ENCODE data around the gene PLEKHS1. TPM values are rescaled to one million over a fixed set of nuclear protein-coding genes. Genes with fewer than 3 reads are reported as not detected.

Gene PLEKHS1
- total RNA-seq, 4 donors from 2014 or later, result 0.12 to 1.1 TPM; not detected in 2

DNA sequence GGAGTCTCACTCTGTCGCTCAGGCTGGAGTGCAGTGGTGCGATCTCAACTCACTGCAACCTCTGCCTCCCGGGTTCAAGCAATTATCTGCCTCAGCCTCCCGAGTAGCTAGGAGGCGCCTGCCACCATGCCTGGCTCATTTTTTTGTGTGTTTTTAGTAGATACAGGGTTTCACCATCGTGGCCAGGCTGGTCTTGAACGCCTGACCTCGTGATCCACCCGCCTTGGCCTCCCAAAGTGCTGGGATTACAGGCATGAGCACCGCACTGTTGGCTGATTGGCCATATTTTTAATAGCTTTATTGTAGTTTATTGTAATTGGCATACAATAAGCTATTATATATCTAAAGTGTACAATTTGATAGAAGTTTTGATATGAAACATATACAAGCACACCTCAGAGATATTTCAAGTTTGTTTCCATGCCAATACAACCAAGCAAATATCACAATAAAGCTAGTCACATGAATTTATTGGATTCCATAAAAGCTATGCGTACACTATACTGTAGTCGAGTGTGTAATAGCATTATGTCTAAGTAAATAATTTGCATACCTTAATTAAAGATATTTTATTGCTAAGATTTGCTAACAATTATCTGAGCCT, 5.6 kb downstream of the PLEKHS1 start:
- H3K36me3 ChIP-seq, result no peaks in the 10 kb centered on the region
- 95% methylated on average over 7 of the region's 12 CpGs for WGBS, 2 donors (ENCODE audit: low coverage in 1 of 2)
- ATAC-seq, result no peak
- no peaks in the 10 kb centered on the region for H3K27me3 ChIP-seq
- no peak overlapping the region for H3K27ac ChIP-seq
- TF ChIP-seq POLR2AphosphoS5 (IDR thresholded peaks at IDR 0.05) (no peak), EP300 (IDR thresholded peaks at IDR 0.05) (no peak), POLR2A (IDR thresholded peaks at IDR 0.05) (no peak)
- TF ChIP-seq, protein P1, sequence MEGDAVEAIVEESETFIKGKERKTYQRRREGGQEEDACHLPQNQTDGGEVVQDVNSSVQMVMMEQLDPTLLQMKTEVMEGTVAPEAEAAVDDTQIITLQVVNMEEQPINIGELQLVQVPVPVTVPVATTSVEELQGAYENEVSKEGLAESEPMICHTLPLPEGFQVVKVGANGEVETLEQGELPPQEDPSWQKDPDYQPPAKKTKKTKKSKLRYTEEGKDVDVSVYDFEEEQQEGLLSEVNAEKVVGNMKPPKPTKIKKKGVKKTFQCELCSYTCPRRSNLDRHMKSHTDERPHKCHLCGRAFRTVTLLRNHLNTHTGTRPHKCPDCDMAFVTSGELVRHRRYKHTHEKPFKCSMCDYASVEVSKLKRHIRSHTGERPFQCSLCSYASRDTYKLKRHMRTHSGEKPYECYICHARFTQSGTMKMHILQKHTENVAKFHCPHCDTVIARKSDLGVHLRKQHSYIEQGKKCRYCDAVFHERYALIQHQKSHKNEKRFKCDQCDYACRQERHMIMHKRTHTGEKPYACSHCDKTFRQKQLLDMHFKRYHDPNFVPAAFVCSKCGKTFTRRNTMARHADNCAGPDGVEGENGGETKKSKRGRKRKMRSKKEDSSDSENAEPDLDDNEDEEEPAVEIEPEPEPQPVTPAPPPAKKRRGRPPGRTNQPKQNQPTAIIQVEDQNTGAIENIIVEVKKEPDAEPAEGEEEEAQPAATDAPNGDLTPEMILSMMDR (IDR thresholded peaks at IDR 0.05), result no peak
- H3K4me1 ChIP-seq, result no peaks in the 10 kb centered on the region
- H3K4me3 ChIP-seq, result no peak overlapping the region
- H3K9me3 ChIP-seq, result no peaks in the 10 kb centered on the region

DNA sequence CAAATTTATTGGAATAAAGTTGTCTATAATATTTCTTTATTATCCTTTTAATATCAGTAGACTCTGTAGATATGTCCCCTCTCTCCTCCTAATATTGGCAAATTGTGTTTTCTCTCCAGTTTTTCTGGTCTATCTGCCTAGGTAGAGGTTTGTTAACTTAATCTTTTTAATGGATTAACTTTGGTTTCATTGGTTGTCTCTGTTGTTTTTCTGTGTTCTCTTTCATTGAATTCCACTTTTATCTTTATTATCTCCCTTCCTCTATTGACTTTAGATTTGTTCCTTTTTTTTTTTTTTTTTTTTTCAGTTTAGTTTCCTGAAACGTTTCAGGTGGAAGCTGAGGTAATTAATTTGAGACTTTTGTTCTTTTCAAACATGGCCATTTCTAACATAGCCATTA, 10.6 kb downstream of the PLEKHS1 start:
- 43 to 75% methylated on average over 1 of the region's 1 CpG for WGBS, 2 donors (ENCODE audit: low coverage in 1 of 2)
- no peaks in the 10 kb centered on the region for H3K27me3 ChIP-seq
- TF ChIP-seq EP300 (IDR thresholded peaks at IDR 0.05) (no peak), POLR2AphosphoS5 (IDR thresholded peaks at IDR 0.05) (no peak), POLR2A (IDR thresholded peaks at IDR 0.05) (no peak)
- TF ChIP-seq, protein P1 (IDR thresholded peaks at IDR 0.05), result no peak
- peaks cover 0 to 5% (median 0%) of the 10 kb centered on the region in 3 donors for H3K4me1 ChIP-seq
- no peak overlapping the region for H3K27ac ChIP-seq
- H3K4me3 ChIP-seq, result no peak overlapping the region
- H3K36me3 ChIP-seq, result no peaks in the 10 kb centered on the region
- no peak for ATAC-seq
- H3K9me3 ChIP-seq, result no peaks in the 10 kb centered on the region

DNA sequence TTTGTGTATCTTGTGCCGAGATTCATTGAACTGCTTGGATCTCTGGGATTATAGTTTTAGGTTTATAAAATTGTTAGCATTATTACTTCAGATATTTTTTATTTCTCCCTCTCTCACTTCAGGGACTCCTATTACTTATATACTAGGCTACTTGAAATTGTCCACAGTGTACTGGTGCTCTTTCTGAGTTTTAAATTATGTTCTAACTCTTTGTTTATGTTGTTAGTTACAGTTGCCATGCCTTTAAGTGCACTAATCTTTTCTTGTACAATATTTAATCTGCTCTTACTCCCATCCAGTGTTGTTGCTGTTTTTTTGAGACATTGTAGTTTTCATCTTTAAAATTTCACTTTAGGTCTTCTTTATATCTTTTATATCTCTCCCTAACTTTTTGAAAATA, 13.1 kb downstream of the PLEKHS1 start:
- no peak for ATAC-seq
- H3K27me3 ChIP-seq, result no peaks in the 10 kb centered on the region
- no peak for TF ChIP-seq POLR2AphosphoS5 (IDR thresholded peaks at IDR 0.05)
- no peaks in the 10 kb centered on the region for H3K9me3 ChIP-seq
- no peaks in the 10 kb centered on the region for H3K36me3 ChIP-seq
- no peak overlapping the region for H3K4me3 ChIP-seq
- 0 to 35% methylated on average over 1 of the region's 1 CpG for WGBS, 2 donors (ENCODE audit: low coverage in 1 of 2)
- H3K4me1 ChIP-seq, result peaks cover 0 to 5% (median 0%) of the 10 kb centered on the region in 3 donors
- no peak overlapping the region for H3K27ac ChIP-seq

DNA sequence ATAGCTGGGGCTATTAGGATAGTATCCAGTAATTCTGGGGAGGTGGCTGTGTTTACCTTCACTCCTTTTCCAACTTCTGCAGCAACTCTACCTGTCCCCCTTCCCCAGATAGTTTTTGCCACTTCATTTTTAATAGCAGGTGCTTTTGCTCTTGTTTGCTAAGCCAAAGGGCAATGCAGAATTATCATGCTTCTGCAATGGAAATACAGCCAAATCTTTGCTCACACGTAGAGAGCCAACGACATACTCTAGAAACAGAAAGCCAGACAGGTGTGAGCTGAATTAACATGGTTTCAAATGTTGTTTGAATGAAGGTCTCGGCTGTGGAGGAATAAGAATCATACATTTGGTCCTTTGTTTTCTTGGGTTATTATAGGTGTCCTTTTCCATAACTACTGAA, 14.4 kb downstream of the PLEKHS1 start:
- H3K4me3 ChIP-seq, result no peak overlapping the region
- H3K27me3 ChIP-seq, result no peaks in the 10 kb centered on the region
- no peak overlapping the region for H3K27ac ChIP-seq
- 28 to 34% methylated on average over 3 of the region's 3 CpGs for WGBS, 2 donors (ENCODE audit: low coverage in 1 of 2)
- H3K36me3 ChIP-seq, result no peaks in the 10 kb centered on the region
- H3K4me1 ChIP-seq, result peaks cover 0 to 5% (median 0%) of the 10 kb centered on the region in 3 donors
- H3K9me3 ChIP-seq, result no peaks in the 10 kb centered on the region
- no peak for ATAC-seq
- TF ChIP-seq EP300 (IDR thresholded peaks at IDR 0.05) (no peak), POLR2A (IDR thresholded peaks at IDR 0.05) (no peak), POLR2AphosphoS5 (IDR thresholded peaks at IDR 0.05) (no peak)
- TF ChIP-seq, protein P1 (IDR thresholded peaks at IDR 0.05), result no peak

DNA sequence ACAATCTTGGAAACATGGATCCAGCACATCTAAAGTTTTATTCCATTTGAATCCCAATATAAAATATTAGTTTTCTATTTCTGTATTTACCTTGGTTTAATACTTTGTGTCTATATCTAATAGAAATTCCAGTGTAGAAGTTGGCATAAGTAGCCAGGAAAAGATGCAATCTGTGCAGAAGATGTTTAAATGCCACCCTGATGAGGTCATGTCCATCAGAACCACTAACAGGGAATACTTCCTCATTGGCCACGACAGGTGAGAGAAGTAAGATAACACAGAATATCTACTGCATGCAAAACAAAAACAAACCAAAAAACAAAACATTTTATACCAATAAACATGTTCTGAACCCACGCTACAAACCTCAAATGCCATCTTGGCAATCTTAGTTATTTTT, 15.7 kb downstream of the PLEKHS1 start:
- no peak overlapping the region for H3K4me3 ChIP-seq
- 60 to 73% methylated on average over 1 to 2 of the region's 2 CpGs for WGBS, 2 donors (ENCODE audit: low coverage in 1 of 2)
- H3K27me3 ChIP-seq, result no peaks in the 10 kb centered on the region
- peaks cover 0 to 5% (median 0%) of the 10 kb centered on the region in 3 donors for H3K4me1 ChIP-seq
- TF ChIP-seq, protein P1 (IDR thresholded peaks at IDR 0.05), result no peak
- no peak for TF ChIP-seq POLR2AphosphoS5 (IDR thresholded peaks at IDR 0.05)
- no peak for TF ChIP-seq POLR2A (IDR thresholded peaks at IDR 0.05)
- no peak for TF ChIP-seq EP300 (IDR thresholded peaks at IDR 0.05)
- H3K9me3 ChIP-seq, result no peaks in the 10 kb centered on the region
- H3K36me3 ChIP-seq, result no peaks in the 10 kb centered on the region
- ATAC-seq, result no peak
- no peak overlapping the region for H3K27ac ChIP-seq

Measured in gastroesophageal sphincter (tissue), 4 donors.